Measurements from ENCODE around the gene SLC6A15.

The SLC6A15 gene

DNA sequence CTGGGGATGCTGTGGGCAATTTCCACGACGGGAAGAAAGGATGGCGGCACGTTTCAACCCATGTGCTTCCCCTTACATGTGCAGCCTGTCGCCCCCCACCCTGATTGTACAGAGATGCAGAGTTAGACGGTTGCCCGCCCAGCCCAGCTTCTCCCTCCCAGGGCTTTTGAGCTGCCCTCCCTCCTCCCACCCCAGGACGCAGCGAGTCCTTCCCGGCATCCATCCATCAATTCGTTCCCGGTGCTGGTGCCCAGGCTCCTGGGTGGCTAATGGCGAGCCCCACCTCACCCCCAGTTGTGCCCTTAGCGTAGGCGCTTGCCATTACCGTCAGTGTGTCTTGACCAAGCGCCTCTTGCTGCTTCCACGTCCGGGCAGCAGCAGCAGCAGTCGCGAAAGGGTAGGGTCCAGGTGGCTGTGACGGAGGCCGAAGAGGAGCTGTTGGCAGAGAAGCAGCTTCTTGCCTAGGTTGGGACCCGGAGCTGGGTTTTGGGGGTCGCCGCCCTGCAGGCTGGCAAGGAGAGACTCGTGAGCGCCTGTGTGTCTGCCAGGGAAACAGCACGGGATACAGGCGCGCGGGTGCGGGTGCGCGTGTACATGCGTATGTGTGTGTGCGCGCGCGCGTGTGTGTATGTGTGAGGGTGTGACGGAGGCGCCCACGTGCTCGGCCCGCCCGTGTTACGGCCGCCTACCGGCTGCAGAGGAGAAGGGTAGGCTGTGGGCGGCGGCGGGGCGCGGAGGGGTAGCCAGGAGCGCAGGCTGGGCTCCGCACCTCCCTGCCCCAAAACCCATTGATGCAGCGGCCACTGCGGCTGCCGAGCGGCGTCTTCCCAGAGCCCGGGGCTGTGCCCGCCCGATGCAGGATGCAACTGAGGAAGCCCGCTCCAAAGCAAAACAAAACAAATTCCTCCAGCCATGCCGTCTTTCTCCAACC lies at the start of gene SLC6A15:
Gene SLC6A15, minus strand, starts transcription at position 602 of the 931 bp plus-strand sequence. CDS start 20,679 bp downstream, outside the sequence.
- no peak for DNase-seq (ENCODE audit: low read depth in 2 of 2)

GRCh38 chr12:84960918-84961317 lies 48.3 kb upstream of the SLC6A15 start:
- no peak for DNase-seq (ENCODE audit: low read depth in 2 of 2)

DNA sequence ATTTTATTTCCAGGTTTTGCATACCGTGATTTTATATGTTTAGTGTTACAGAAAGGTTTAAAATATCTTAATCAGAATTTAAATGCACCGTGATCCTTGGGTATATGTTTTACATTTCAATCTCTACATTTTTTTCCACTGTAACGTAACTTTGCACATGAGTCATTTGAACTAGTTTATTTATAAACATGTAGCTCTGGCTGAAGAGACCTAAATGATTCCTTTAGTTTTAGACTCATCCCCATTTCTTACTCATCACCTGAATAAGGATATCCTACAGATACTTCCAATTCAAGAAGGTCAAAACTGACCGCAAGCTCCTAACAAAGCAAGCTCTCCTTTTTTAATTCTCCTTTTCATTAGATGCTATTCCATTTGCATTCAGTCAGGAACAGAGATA lies 42.7 kb upstream of the SLC6A15 start:
- no peak for DNase-seq (ENCODE audit: low read depth in 2 of 2)

- no peak for DNase-seq (ENCODE audit: low read depth in 2 of 2)
These were observed 41.8 kb upstream of the SLC6A15 start for GRCh38 chr12:84954415-84954814.

GRCh38 chr12:84950971-84951546 lies 38.5 kb upstream of the SLC6A15 start:
- no peak for DNase-seq (ENCODE audit: low read depth in 2 of 2)

- DNase-seq (ENCODE audit: low read depth in 2 of 2) = no peak
These were observed 34.2 kb upstream of the SLC6A15 start for GRCh38 chr12:84946753-84947152.

DNA sequence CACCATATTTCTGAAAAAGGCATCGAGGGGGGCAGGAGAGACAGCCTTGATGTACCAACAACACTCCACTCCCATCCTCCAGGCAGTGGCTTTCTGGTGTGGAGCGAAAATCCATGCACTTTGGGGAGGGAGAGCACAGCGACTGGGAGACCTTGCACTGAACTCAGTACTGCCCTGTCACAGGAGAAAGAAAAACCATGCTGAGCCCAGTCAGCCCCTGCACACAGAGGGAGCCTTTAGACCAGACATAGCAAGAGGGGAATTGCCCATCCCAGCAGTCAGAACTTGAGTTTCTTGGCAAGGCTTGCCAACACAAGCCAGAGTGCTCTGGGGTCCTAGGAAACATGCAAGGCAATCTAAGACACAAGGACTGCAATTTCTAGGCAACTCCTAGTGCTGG lies 24.8 kb upstream of the SLC6A15 start:
- no peak for DNase-seq (ENCODE audit: low read depth in 2 of 2)

DNA sequence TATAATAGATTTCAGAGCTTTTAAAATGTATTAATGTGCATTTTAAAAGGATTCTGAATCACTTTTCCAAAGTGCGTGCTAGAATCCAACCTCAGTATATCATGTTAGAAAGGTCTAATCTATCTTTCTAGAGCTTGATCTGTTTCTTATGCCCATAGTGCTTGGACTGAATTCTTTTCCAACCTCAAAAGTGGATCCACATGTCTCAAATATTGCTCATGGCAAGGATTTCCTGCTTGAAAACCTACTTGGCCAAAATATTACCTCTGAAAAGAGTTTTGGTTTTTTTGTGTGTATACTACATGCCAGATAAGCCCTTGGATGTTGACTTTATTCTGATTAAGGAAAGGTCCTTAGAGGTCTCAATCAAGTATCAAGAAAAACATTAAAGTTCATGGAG lies 16.9 kb upstream of the SLC6A15 start:
- DNase-seq (ENCODE audit: low read depth in 2 of 2) = no peak

DNA sequence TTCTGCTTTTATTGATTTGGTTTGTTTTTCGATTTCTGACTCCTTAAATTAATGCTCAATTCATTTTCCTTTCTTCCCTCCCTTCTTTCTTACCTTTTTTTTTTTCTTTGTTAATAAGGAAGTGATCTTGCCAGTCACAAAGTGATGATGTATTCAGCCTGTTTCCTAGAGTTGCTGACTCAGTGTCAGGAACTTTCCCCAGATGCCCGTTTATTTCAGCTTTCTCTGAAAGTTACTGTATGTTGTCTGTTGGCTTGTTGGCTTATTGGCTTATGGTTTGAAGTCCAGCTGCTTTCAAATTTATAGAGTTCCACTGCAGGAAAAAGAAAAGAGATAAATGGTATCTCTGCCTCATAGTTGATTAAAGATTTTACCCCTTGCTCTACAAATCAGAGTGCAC lies 12.4 kb upstream of the SLC6A15 start:
- DNase-seq (ENCODE audit: low read depth in 2 of 2) = no peak

- DNase-seq (ENCODE audit: low read depth in 2 of 2) = no peak
These were observed 10.1 kb upstream of the SLC6A15 start for GRCh38 chr12:84922693-84923092.

GRCh38 chr12:84920331-84920730 lies 7.7 kb upstream of the SLC6A15 start:
- no peak for DNase-seq (ENCODE audit: low read depth in 2 of 2)

DNA sequence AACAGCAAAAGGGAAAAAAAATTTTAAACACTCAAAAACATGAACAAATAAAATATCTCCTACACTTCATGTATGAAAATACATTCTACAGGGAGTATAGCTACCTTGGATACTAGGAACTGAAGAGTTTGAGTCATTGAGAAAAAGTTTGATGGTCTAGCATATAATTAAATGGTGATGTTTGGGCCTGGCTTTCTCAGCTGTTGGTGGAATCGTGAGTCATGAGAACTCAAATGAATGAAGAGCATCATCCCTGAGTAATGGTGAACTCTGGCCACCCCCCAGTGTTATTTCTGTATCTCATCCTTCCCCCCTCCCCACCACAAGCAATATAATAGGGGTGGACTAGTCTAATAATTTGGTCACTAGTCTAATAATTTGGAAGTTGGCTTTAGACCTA lies 6.7 kb upstream of the SLC6A15 start:
- no peak for DNase-seq (ENCODE audit: low read depth in 2 of 2)

DNA sequence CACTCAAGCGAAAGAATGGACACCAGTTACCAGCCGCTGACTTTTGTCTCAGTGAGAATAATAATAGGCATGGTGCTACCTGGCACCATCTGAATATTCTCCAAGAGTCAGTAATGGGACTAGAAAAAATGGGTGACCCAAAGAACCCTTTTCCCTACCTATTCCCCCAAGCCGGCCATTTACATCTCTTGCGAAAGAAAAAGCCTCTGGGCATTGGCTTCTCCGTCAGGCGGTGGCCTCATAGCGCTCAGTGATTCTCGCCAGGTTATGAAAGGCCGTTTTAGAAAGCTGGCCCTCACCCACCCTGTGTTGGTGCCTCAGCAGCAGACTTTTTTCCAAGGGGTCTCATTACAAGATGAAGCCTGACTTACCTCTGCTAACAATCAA lies 523 bp upstream of the SLC6A15 start:
- DNase-seq (ENCODE audit: low read depth in 2 of 2) = no peak

DNA sequence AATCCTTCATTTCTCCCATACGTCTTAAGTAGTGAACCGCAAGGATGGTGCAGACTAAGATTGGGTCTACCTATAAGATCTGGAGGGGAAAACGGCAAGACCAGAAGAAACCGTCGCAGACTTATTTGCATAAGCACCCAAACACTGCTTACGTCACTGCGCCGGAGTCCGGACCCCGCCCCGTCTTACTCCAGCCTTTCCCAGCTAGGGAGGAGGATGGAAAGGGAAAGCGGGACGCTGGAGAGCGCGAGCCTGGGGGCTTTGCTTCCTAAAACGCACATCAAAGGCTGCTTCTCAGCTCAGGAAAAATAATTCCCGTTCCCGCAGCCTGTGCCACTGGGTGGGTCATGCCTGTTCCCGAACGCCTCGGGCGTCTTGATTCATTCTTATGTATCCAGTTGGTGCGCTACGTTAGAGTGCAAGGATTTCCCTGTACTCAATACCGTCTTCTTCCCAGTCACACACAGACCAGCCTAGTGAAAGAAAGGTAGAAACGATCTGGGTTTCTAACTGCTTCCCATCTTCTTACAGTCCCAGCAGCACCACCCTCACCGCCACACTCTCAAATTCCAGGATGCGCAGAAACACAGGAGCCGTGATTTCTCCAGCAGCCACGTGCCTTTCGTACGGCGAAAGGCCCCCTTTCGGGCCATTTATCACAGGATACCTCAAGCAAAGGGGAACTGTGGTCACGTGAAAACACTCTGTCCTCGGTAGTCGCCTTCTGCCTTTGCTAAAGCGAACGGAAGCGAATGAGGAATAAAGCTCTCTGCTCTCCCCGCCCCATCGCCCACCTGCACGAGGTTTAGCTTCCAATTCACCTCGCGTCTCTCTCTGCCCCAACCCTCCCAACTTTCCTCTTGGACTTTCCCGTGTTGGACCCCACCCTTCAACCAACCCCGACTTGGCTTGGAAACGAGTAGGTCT lies 1.1 kb downstream of the SLC6A15 start:
- no peak for DNase-seq (ENCODE audit: low read depth in 2 of 2)

GRCh38 chr12:84910549-84911241 lies 1.9 kb downstream of the SLC6A15 start:
- DNase-seq (ENCODE audit: low read depth in 2 of 2) = no peak

- no peak for DNase-seq (ENCODE audit: low read depth in 2 of 2)
These were observed 8.5 kb downstream of the SLC6A15 start for GRCh38 chr12:84904051-84904450.

GRCh38 chr12:84891106-84891838 lies 21.3 kb downstream of the SLC6A15 start:
- no peak for DNase-seq (ENCODE audit: low read depth in 2 of 2)

GRCh38 chr12:84889818-84890217 lies 22.8 kb downstream of the SLC6A15 start:
- no peak for DNase-seq (ENCODE audit: low read depth in 2 of 2)

DNA sequence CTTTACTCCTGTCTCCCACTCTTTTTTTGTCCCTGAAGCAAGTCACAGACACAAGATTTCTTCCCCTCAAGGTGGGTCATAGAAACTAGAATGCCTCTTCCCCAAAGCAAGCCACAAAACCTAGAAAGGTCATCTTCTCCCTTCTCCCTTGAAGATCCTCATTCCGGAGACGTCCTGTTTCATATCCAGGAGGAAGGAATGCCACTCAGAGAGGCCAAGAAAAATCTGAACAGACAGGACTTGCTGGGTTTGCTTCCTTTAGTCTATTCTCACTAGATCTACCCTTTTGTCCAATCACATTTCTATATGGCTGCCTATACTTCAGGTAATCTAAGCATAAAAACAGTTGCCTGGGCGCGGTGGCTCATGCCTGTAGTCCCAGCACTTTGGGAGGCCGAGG lies 23.7 kb downstream of the SLC6A15 start:
- DNase-seq (ENCODE audit: low read depth in 2 of 2) = no peak

DNA sequence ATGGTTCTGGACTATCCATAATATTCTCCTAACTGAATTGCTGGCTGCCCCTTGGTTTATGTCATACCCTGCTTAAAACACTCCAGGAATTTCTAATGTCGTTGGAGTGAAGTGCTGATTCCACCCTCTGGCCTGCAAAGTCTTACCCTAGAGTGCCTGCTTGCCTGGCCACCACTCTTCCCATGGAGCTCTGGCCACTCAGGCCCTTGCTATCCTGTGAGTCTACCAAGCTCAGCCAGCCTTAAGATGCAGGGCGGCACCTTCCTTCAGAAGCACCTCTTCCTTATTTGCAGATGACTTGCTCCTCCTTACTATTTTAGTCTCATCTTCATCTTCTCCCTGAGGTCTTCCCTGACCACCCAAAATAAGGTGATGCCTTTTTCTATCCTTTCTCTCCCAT lies 35.3 kb downstream of the SLC6A15 start:
- DNase-seq (ENCODE audit: low read depth in 2 of 2) = no peak

GRCh38 chr12:84875241-84875640 lies 37.4 kb downstream of the SLC6A15 start:
- DNase-seq (ENCODE audit: low read depth in 2 of 2) = no peak
